GM12801 (cell line): ENCODE data around the gene DNAAF5.

Source experiments
- CTCF ChIP-seq: IDR thresholded peaks from one replicate; pipeline ENCODE4 v1.5.1; 2011; ENCODE audit warnings: control low read depth; ENCODE audit not compliant: insufficient read length; ENCODE audit errors: extremely low read depth

The DNAAF5 gene

GRCh38 chr7:698515-699475, 27.7 kb upstream of the DNAAF5 start:
- no peak for TF ChIP-seq CTCF

GRCh38 chr7:699476-700170, 26.9 kb upstream of the DNAAF5 start:
- no peak for TF ChIP-seq CTCF

- TF ChIP-seq CTCF, result no peak
Measured at GRCh38 chr7:701086-701671, 25.3 kb upstream of the DNAAF5 start.

GRCh38 chr7:703049-703448, 23.4 kb upstream of the DNAAF5 start:
- no peak for TF ChIP-seq CTCF

- no peak for TF ChIP-seq CTCF
Measured at GRCh38 chr7:706721-707120, 19.8 kb upstream of the DNAAF5 start.

GRCh38 chr7:707296-708000, 19.1 kb upstream of the DNAAF5 start:
- TF ChIP-seq CTCF, result no peak

GRCh38 chr7:710161-710560, 16.3 kb upstream of the DNAAF5 start:
- TF ChIP-seq CTCF, result no peak
